ENCODE results near the gene AKAP6. TPM values are rescaled to one million over a fixed set of nuclear protein-coding genes. Genes with fewer than 3 reads are reported as not detected.

AKAP6 gene
- total RNA-seq, 1 donor from 2014 or later, result 2.8 TPM

- Histone ChIP-seq H3K4me1 (ENCODE audit: insufficient read depth, low read length) (peaks cover 3% of the 10 kb centered on the region), H3K79me2 (ENCODE audit: insufficient read depth, low read length) (no peaks in the 10 kb centered on the region), H3K9ac (ENCODE audit: low read length) (no peak overlapping the region), H3K36me3 (ENCODE audit: insufficient read depth, low read length) (no peaks in the 10 kb centered on the region), H3K4me3 (ENCODE audit: insufficient read depth, low read depth, low read length) (no peak overlapping the region), H3K9me3 (ENCODE audit: insufficient read depth, low read depth, low read length) (no peaks in the 10 kb centered on the region), H3K4me2 (ENCODE audit: low read length) (no peak overlapping the region), H3K27me3 (ENCODE audit: insufficient read depth, low read length) (no peaks in the 10 kb centered on the region), H4K20me1 (ENCODE audit: insufficient read depth, low read length) (no peaks in the 10 kb centered on the region), H2AFZ (ENCODE audit: low read depth, low read length) (no peak overlapping the region), H3K27ac (ENCODE audit: low read depth, low read length) (no peak overlapping the region)
- Mint-ChIP-seq H3K9me3 (ENCODE audit: unreplicated experiment) (no peaks in the 10 kb centered on the region), H3K27ac (ENCODE audit: unreplicated experiment) (no peak overlapping the region), H3K4me3 (ENCODE audit: unreplicated experiment) (no peak overlapping the region), H3K4me1 (ENCODE audit: low read depth, unreplicated experiment) (peaks cover 7% of the 10 kb centered on the region), H3K27me3 (ENCODE audit: low read depth, unreplicated experiment) (no peaks in the 10 kb centered on the region), H3K36me3 (ENCODE audit: low read depth, unreplicated experiment) (no peaks in the 10 kb centered on the region)
- FAIRE-seq, result no peak
- DNase-seq (ENCODE audit: low read depth), result no peak
- TF ChIP-seq CTCF (IDR thresholded peaks at IDR 0.05; ENCODE audit: insufficient read depth, low read depth, low read length) (no peak), EZH2 (IDR thresholded peaks at IDR 0.05; ENCODE audit: insufficient read depth, low read length) (no peak)
Observed at GRCh38 chr14:32310876-32311275, 18.2 kb upstream of the AKAP6 start.

- FAIRE-seq, result no peak
- H3K4me1 ChIP-seq (ENCODE audit: insufficient read depth, low read length), result peaks cover 3% of the 10 kb centered on the region
- H4K20me1 ChIP-seq (ENCODE audit: insufficient read depth, low read length), result no peaks in the 10 kb centered on the region
- no peak overlapping the region for H3K4me2 ChIP-seq (ENCODE audit: low read length)
- H2AFZ ChIP-seq (ENCODE audit: low read depth, low read length), result no peak overlapping the region
- H3K9ac ChIP-seq (ENCODE audit: low read length), result no peak overlapping the region
- H3K36me3 ChIP-seq (ENCODE audit: insufficient read depth, low read length), result no peaks in the 10 kb centered on the region
- H3K9me3 Mint-ChIP-seq (ENCODE audit: unreplicated experiment), result no peaks in the 10 kb centered on the region
- no peak overlapping the region for H3K27ac ChIP-seq (ENCODE audit: low read depth, low read length)
- no peak for DNase-seq (ENCODE audit: low read depth)
- H3K4me3 Mint-ChIP-seq (ENCODE audit: unreplicated experiment), result no peak overlapping the region
- H3K27ac Mint-ChIP-seq (ENCODE audit: unreplicated experiment), result no peak overlapping the region
- no peaks in the 10 kb centered on the region for H3K36me3 Mint-ChIP-seq (ENCODE audit: low read depth, unreplicated experiment)
- peaks cover 7% of the 10 kb centered on the region for H3K4me1 Mint-ChIP-seq (ENCODE audit: low read depth, unreplicated experiment)
- H3K4me3 ChIP-seq (ENCODE audit: insufficient read depth, low read depth, low read length), result no peak overlapping the region
- TF ChIP-seq CTCF (IDR thresholded peaks at IDR 0.05; ENCODE audit: insufficient read depth, low read depth, low read length) (no peak), EZH2 (IDR thresholded peaks at IDR 0.05; ENCODE audit: insufficient read depth, low read length) (no peak)
- no peaks in the 10 kb centered on the region for H3K27me3 Mint-ChIP-seq (ENCODE audit: low read depth, unreplicated experiment)
- no peaks in the 10 kb centered on the region for H3K9me3 ChIP-seq (ENCODE audit: insufficient read depth, low read depth, low read length)
- no peaks in the 10 kb centered on the region for H3K27me3 ChIP-seq (ENCODE audit: insufficient read depth, low read length)
- H3K79me2 ChIP-seq (ENCODE audit: insufficient read depth, low read length), result no peaks in the 10 kb centered on the region
Observed at GRCh38 chr14:32311294-32312009, 17.6 kb upstream of the AKAP6 start.

- H3K27ac Mint-ChIP-seq (ENCODE audit: unreplicated experiment), result no peak overlapping the region
Observed at GRCh38 chr14:32312010-32312331, 17.1 kb upstream of the AKAP6 start.

More at GRCh38 chr14:32312010-32312331, 17.1 kb upstream of the AKAP6 start:
- TF ChIP-seq CTCF (IDR thresholded peaks at IDR 0.05; ENCODE audit: insufficient read depth, low read depth, low read length) (no peak), EZH2 (IDR thresholded peaks at IDR 0.05; ENCODE audit: insufficient read depth, low read length) (no peak)
- no peak overlapping the region for H3K4me2 ChIP-seq (ENCODE audit: low read length)
- FAIRE-seq (no peak), DNase-seq (ENCODE audit: low read depth) (no peak)
- H3K9ac ChIP-seq (ENCODE audit: low read length), result no peak overlapping the region
- H3K36me3 ChIP-seq (ENCODE audit: insufficient read depth, low read length), result no peaks in the 10 kb centered on the region
- no peaks in the 10 kb centered on the region for H3K27me3 ChIP-seq (ENCODE audit: insufficient read depth, low read length)
- Mint-ChIP-seq H3K4me3 (ENCODE audit: unreplicated experiment) (no peak overlapping the region), H3K4me1 (ENCODE audit: low read depth, unreplicated experiment) (peaks cover 7% of the 10 kb centered on the region), H3K36me3 (ENCODE audit: low read depth, unreplicated experiment) (no peaks in the 10 kb centered on the region), H3K9me3 (ENCODE audit: unreplicated experiment) (no peaks in the 10 kb centered on the region), H3K27me3 (ENCODE audit: low read depth, unreplicated experiment) (no peaks in the 10 kb centered on the region)
- no peak overlapping the region for H3K27ac ChIP-seq (ENCODE audit: low read depth, low read length)
- no peaks in the 10 kb centered on the region for H3K9me3 ChIP-seq (ENCODE audit: insufficient read depth, low read depth, low read length)
- H4K20me1 ChIP-seq (ENCODE audit: insufficient read depth, low read length), result no peaks in the 10 kb centered on the region
- no peaks in the 10 kb centered on the region for H3K4me1 ChIP-seq (ENCODE audit: insufficient read depth, low read length)
- no peaks in the 10 kb centered on the region for H3K79me2 ChIP-seq (ENCODE audit: insufficient read depth, low read length)
- no peak overlapping the region for H2AFZ ChIP-seq (ENCODE audit: low read depth, low read length)
- no peak overlapping the region for H3K4me3 ChIP-seq (ENCODE audit: insufficient read depth, low read depth, low read length)
